Loucy (cell line): ENCODE results near the gene PKP3.

Source experiments
- H2AFZ ChIP-seq: fragments of 200-600 bp; sonication (generic); 2 replicates; pipeline ENCODE4 v1.6.0; 2016; ENCODE audit warnings: antibody characterized with exemption, mild to moderate bottlenecking, low read length, moderate library complexity
- H3F3A ChIP-seq: fragments of 200-600 bp; 2 replicates; pipeline ENCODE4 v1.6.0; 2016; ENCODE audit warnings: antibody characterized with exemption, low read depth, mild to moderate bottlenecking
- H3K27me3 ChIP-seq: fragments of 200-600 bp; sonication (generic); 2 replicates; pipeline ENCODE4 v1.6.1; 2014; ENCODE audit warnings: low read length, mild to moderate bottlenecking; ENCODE audit not compliant: insufficient read depth, poor library complexity, severe bottlenecking
- H3K36me3 ChIP-seq: fragments of 200-600 bp; sonication (generic); 2 replicates; pipeline ENCODE4 v1.6.1; 2016; ENCODE audit warnings: low read length; ENCODE audit not compliant: insufficient read depth
- H3K4me1 ChIP-seq: fragments of 200-600 bp; sonication (generic); 2 replicates; pipeline ENCODE4 v1.5.1; 2014; ENCODE audit warnings: low read length, mild to moderate bottlenecking; ENCODE audit not compliant: insufficient read depth, poor library complexity, severe bottlenecking
- H3K4me2 ChIP-seq: fragments of 200-600 bp; sonication (generic); 2 replicates; pipeline ENCODE4 v1.6.0; 2014; ENCODE audit warnings: antibody characterized with exemption, low read length, low read depth, mild to moderate bottlenecking; ENCODE audit not compliant: poor library complexity, severe bottlenecking
- H3K4me3 ChIP-seq: fragments of 200-600 bp; sonication (generic); 2 replicates; pipeline ENCODE4 v1.5.1; 2014; ENCODE audit warnings: low read length, mild to moderate bottlenecking, mixed read lengths; ENCODE audit not compliant: poor library complexity, severe bottlenecking
- H3K79me2 ChIP-seq: fragments of 200-600 bp; sonication (generic); 2 replicates; pipeline ENCODE4 v1.6.1; 2014; ENCODE audit warnings: low read length; ENCODE audit not compliant: insufficient read depth
- H3K9ac ChIP-seq: fragments of 200-600 bp; sonication (generic); 2 replicates; pipeline ENCODE4 v1.6.0; 2014; ENCODE audit warnings: mild to moderate bottlenecking, low read depth, low read length, moderate library complexity; ENCODE audit not compliant: poor library complexity, severe bottlenecking
- H3K9me2 ChIP-seq: fragments of 200-600 bp; sonication (generic); replicated peaks from 2 replicates; pipeline ENCODE4 v1.6.1; 2016; ENCODE audit warnings: low read depth, low read length, mixed read lengths
- H3K9me3 ChIP-seq: fragments of 200-600 bp; sonication (generic); 2 replicates; pipeline ENCODE4 v1.6.1; 2014; ENCODE audit warnings: mild to moderate bottlenecking, antibody characterized with exemption, low read length, low read depth; ENCODE audit not compliant: insufficient read depth
- H4K20me1 ChIP-seq: fragments of 200-600 bp; sonication (generic); 2 replicates; pipeline ENCODE4 v1.6.0; 2014; ENCODE audit warnings: antibody characterized with exemption, low read length, mild to moderate bottlenecking; ENCODE audit not compliant: insufficient read depth, poor library complexity, severe bottlenecking
- CTCF ChIP-seq: fragments of 200-600 bp; sonication (generic); conservative IDR thresholded peaks from 2 replicates; pipeline ENCODE4 v1.5.1; 2014; ENCODE audit warnings: mild to moderate bottlenecking, antibody characterized with exemption, low read length
- EZH2phosphoT487 ChIP-seq: fragments of 200-600 bp; IDR thresholded peaks from 2 replicates; pipeline ENCODE4 v1.6.1; 2018; ENCODE audit warnings: antibody characterized with exemption, mild to moderate bottlenecking, moderate library complexity, borderline replicate concordance

Gene PKP3

GRCh38 chr11:405954-406795 is 12.2 kb downstream of the PKP3 start:
- no peaks in the 10 kb centered on the region for H3K9me2 ChIP-seq
- TF ChIP-seq CTCF (no peak), EZH2phosphoT487 (no peak)
- H3K9ac ChIP-seq = peak overlapping the region; percentile 54
- peaks cover 3% of the 10 kb centered on the region for H4K20me1 ChIP-seq
- peaks cover 41% of the 10 kb centered on the region for H3K4me1 ChIP-seq
- H3K27me3 ChIP-seq = no peaks in the 10 kb centered on the region
- H3K4me2 ChIP-seq = peak overlapping the region; percentile 87
- no peaks in the 10 kb centered on the region for H3K9me3 ChIP-seq
- H3K36me3 ChIP-seq = no peaks in the 10 kb centered on the region
- no peak overlapping the region for H2AFZ ChIP-seq
- H3K4me3 ChIP-seq = peak overlapping the region; percentile 70
- H3F3A ChIP-seq = no peaks in the 10 kb centered on the region; the same call in 1 of the 2 replicates
- no peaks in the 10 kb centered on the region for H3K79me2 ChIP-seq

GRCh38 chr11:406796-407650 is 13.0 kb downstream of the PKP3 start:
- H2AFZ ChIP-seq = no peak overlapping the region
- no peak for TF ChIP-seq EZH2phosphoT487
- TF ChIP-seq CTCF = peak; percentile 37
- H3K4me2 ChIP-seq = peak overlapping the region; percentile 87
- H3K4me3 ChIP-seq = peak overlapping the region; percentile 70
- H4K20me1 ChIP-seq = peaks cover 3% of the 10 kb centered on the region
- H3K4me1 ChIP-seq = peaks cover 41% of the 10 kb centered on the region
- H3K27me3 ChIP-seq = no peaks in the 10 kb centered on the region
- H3F3A ChIP-seq = no peaks in the 10 kb centered on the region; the same call in 1 of the 2 replicates
- no peaks in the 10 kb centered on the region for H3K9me2 ChIP-seq
- no peaks in the 10 kb centered on the region for H3K9me3 ChIP-seq
- peak overlapping the region; percentile 54 for H3K9ac ChIP-seq
- H3K79me2 ChIP-seq = no peaks in the 10 kb centered on the region
- no peaks in the 10 kb centered on the region for H3K36me3 ChIP-seq

DNA sequence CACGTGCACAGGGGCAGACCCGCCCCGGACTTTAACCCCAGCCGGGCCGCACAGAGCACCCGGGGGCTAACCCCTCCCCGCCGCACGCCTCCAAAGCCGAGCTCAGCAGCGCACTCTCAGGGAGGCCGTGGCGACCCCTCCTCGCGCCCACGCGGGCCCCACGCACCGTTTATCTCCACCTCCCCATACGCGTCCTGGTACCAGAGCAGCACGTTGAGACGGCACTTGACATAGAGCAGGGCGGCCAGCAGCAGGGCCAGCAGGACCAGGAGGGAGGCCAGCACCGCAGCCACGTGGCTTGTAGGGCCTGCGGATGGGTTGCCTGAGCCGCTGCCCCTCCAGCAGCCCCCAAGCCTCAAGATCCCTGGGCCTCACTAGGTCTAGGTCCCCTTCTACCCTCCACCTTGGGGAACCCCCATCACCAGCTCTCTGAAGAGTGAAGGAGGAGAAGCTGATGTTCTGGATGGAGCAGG is 13.7 kb downstream of the PKP3 start:
- H3K4me2 ChIP-seq = peak overlapping the region; percentile 59
- no peaks in the 10 kb centered on the region for H3K36me3 ChIP-seq
- peak overlapping the region; percentile 56 for H3K4me3 ChIP-seq

More for the DNA sequence above, 13.7 kb downstream of the PKP3 start:
- H3K27me3 ChIP-seq = no peaks in the 10 kb centered on the region
- TF ChIP-seq EZH2phosphoT487 (no peak), CTCF (no peak)
- peaks cover 2% of the 10 kb centered on the region; the same call in 1 of the 2 replicates for H3K79me2 ChIP-seq
- peaks cover 4% of the 10 kb centered on the region for H4K20me1 ChIP-seq
- H3F3A ChIP-seq = no peaks in the 10 kb centered on the region; the same call in 1 of the 2 replicates
- peaks cover 42% of the 10 kb centered on the region for H3K4me1 ChIP-seq
- no peaks in the 10 kb centered on the region for H3K9me2 ChIP-seq
- H3K9ac ChIP-seq = no peak overlapping the region
- H2AFZ ChIP-seq = no peak overlapping the region
- no peaks in the 10 kb centered on the region for H3K9me3 ChIP-seq
